HG02571 (cell line): ENCODE results near the gene LRBA.

Source experiments
- ATAC-seq: cut with Tn5 transposase; IDR thresholded peaks from one replicate; pipeline ENCODE4 v1.9.1; 2021; ENCODE audit warnings: mild to moderate bottlenecking, moderate library complexity; ENCODE audit not compliant: unreplicated experiment

LRBA gene

GRCh38 chr4:150255610-150256224 is 759.4 kb downstream of the LRBA start:
- ATAC-seq: no peak

GRCh38 chr4:150253965-150254630 is 761.0 kb downstream of the LRBA start:
- no peak for ATAC-seq

DNA sequence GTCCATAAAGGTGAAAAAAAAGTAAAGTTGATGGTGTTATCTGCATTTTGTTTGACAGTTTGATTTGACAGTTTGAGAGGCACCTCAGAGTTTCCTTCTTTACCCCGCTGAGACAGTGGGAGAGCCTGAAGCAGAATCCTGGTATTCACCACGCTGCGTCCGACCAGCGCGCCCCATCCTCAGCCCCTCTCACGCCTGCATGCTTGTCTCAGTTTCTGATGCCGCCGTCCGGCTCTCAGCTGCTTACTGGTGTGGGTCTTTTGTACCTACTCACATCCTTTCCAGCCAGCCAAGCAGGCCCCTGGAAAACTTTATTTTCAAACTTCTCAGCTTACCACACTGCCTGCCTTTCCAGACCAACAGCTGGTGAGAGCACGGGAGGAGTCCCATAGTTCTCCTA is 761.7 kb downstream of the LRBA start:
- ATAC-seq: no peak

GRCh38 chr4:150252741-150253140 is 762.3 kb downstream of the LRBA start:
- no peak for ATAC-seq

- no peak for ATAC-seq
Observed at GRCh38 chr4:150252306-150252705, 762.8 kb downstream of the LRBA start.

GRCh38 chr4:150251752-150252190 is 763.3 kb downstream of the LRBA start:
- ATAC-seq: no peak

DNA sequence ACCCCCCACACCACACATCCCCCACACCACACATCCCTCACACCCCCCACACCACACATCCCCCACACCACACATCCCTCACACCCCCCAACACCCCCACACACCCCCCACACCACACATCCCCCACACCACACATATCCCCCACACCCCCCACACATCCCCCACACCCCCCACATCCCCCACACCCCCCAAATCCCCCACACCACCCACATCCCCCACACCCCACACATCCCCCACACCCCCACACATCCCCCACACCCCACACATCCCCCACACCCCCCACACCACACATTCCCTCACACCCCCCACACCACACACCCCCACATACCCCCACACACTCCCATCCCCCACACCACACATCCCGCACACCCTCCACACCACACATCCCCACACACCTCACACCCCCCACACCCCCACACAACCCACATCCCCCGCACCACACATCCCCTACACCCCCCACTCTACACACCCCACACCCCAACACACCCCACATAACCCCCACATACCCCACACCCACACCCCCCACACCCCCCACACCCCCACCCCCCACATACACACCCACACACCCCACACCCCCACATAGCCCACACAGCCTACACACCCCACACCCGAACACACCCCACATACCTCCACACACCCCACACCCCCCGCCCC is 764.0 kb downstream of the LRBA start:
- ATAC-seq: no peak

GRCh38 chr4:150250293-150250997 is 764.6 kb downstream of the LRBA start:
- no peak for ATAC-seq

DNA sequence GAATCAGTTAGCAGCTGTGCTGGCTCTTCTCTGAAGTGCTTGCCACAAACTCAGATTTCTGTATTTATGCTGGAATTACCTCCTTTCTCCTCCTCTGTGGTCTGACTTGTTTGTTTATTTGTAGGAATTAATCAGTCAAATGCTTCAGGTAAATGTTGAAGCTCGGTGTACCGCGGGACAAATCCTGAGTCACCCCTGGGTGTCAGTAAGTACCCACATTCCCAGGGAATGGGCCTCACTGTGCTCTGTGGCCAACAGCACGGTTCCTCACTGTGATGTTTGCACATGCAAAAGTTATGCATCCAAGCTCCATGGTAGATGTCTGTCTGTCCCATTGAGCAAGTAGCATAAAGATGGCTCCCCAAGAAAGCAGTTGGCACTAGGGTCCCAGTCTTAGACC is 766.9 kb downstream of the LRBA start:
- ATAC-seq: no peak

DNA sequence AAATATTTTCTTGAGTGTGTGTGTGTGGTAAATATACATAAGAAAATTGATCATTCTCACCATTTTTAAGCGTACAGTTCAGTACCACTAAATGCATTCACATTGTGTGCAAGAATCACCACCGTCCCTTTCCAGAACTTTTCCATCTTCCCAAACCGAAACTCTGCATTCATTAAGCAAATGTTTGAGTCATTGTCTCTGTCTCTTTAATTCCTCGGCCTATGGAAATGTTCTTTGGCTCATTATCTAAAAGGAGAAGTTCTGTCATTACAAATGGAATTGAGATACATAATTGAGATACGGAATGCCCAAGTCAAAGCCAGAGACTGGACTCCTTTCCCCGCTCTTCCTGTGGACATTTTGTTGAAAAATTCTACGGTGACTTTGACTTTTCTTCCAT is 767.9 kb downstream of the LRBA start:
- ATAC-seq: no peak

GRCh38 chr4:150244600-150244999 is 770.5 kb downstream of the LRBA start:
- ATAC-seq: no peak

DNA sequence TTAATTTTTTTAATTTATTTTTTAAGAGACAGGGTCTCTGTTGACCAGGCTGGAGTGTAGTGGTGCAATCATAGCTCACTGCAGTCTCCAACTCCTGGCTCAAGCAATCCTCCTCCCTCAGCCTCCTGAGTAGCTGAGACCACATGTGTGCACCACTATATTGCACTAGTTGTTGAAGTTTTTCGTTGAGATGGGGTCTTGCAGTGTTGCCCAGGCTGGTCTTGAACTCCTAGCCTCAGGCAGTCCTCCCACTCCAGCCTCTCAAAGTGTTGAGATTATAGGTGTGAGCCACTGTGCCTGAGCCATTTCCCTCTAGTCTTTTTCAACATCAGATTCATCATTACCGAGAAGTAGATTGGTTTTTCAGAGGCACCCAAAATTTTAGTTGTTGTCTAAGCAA is 771.2 kb downstream of the LRBA start:
- ATAC-seq: no peak

DNA sequence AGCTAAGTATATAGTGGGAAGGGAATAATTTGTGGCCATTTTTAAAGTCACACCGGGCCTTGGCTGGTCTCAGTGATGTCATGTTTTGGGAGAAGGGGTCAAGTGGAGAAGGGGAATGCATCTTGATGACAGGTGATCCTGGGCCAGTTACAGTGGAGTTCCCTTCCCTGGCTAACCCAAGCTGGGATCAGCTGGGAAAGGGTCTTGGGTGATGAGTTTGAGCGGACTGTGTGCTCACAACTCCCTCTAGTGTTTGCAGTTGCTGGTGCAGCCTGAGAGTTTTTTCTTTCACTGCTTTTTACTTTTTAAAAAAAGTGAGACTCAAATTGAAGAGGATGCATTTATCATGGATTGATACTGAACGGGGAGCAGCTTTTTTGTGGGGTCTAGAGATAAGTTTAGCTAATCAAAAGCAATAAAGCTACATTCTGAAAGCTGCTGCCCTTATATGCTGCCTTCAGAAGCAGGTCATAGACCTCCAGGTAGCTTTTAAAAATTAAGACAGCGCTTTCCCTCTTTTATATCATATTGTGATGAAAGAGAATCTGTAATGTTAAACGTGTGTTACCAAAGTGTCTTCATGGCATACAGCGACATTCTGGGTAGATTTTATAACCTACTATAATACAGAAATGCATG is 772.1 kb downstream of the LRBA start:
- no peak for ATAC-seq

DNA sequence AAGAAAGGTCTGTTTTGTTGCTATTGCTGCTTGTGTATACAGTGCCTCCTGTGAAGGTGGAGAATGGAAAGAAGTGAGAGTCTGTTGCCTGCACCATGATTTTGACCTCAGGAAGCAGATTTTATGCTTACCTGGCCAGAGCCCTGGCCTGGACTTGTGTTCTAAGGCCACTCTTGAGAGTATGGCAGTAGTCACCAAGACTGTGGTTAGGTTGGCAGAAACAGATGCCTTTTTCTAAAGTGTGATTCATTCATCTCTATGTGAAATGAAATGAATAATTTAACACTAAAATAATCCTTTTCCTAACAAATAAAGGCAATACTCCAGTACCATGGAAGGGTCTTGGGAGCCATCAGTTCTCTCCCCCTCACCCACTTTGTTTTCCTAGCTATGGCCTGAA is 775.1 kb downstream of the LRBA start:
- ATAC-seq: no peak

DNA sequence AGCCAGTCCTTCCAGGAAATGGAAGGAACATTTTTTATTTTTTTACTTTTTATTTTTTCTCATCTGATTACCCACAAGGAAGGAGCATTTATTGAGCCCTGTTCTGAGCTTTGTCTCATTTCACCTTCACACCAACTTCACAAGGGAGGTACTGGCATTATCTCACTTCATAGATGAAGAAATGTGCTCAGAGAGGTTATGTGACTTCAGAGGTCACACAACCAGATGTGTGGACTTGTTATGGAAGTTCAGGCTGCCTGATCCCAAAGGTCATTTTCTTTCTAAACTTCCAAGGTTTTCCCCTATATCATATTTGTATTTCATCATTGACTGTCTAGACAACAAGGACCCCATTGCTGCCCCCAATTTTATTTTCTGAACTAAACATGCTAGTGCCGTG is 776.5 kb downstream of the LRBA start:
- ATAC-seq: no peak

DNA sequence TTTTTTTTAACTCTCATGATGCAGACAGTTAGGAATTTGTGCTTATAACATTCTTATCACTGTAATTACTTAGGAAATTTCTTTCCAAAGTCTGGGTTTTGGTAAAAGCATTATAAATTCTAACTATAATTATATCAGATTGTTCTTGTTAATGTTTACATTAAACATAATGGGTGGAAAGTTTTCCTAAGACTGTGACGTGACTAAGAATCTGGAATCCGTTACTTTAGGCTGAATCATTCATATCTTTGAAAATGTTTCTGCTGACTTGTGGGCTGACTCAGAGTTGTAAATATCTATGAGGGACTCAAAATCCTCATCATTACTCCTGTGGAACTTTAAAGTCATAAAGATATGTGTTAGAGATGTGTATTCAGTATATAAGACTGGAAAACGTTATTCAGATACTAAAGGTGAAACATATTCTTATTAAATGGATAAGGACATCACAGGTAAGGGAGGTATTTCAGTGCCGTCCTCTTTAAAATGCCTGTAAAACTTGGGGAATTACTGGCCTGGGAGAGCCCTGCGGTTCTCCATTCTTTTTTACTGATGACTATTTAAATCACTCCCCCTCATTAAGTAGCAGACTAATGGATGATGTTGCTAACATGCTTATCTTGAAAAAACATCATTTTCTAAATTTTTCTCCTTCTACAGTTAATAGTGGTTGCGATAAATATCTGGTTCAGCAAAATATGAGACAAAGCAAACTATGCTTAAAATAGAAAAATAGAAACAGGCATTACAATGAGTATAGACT is 777.8 kb downstream of the LRBA start:
- ATAC-seq: no peak

- ATAC-seq: no peak
Observed at GRCh38 chr4:150236626-150237025, 778.5 kb downstream of the LRBA start.

DNA sequence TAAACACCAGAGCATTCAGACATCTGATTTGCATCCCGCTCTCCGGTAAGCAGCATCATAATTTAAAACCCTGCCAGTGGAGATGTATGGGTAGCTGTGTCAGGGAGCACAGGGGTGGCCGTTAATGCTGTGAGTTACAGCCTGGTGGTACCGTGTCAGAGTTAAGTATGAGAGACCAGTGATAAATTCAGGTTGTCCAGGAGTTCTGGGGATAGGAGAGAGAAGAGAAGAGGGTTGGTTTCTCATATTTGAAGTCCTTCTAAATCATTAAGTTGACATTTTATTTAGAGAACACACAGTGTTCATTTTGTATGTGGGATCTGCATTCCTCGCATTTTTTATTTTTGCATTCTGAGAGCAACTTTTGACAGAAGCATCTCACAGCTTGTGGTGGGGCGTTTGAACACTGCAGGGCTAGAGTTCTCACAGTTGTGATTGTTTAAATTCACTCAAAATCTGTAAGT is 779.2 kb downstream of the LRBA start:
- no peak for ATAC-seq

- ATAC-seq: no peak
Observed at GRCh38 chr4:150235317-150235716, 779.8 kb downstream of the LRBA start.

- no peak for ATAC-seq
Observed at GRCh38 chr4:150234246-150234645, 780.8 kb downstream of the LRBA start.
